GM23338 (cell line): ENCODE data around the gene GPNMB. TPM values are rescaled to one million over a fixed set of nuclear protein-coding genes. Genes with fewer than 3 reads are reported as not detected.

Experiments used
- ATAC-seq: fragments of 200-7000 bp; cut with Tn5 transposase; 3 replicates; pipeline ENCODE4 v1.9.1; 2020
- DNase-seq: peaks from one replicate; pipeline ENCODE4 v3.0.0-alpha.2; 2015; ENCODE audit warnings: low spot score
- H2AFZ ChIP-seq: fragments of 200-600 bp; sonication (generic); 2 replicates; pipeline ENCODE4 v1.8.0; 2016; ENCODE audit warnings: antibody characterized with exemption, mild to moderate bottlenecking, moderate library complexity
- H3F3A ChIP-seq: fragments of 200-600 bp; sonication (generic); replicated peaks from 2 replicates; pipeline ENCODE4 v1.8.0; 2017; ENCODE audit warnings: antibody characterized with exemption, mixed run types, low read depth
- H3K27ac ChIP-seq: fragments of 200-600 bp; sonication (generic); 2 replicates; pipeline ENCODE4 v1.6.1; 2016; ENCODE audit warnings: low read depth
- H3K27me3 ChIP-seq: fragments of 200-600 bp; sonication (generic); 2 replicates; pipeline ENCODE4 v1.8.0; 2016; ENCODE audit warnings: mild to moderate bottlenecking, mixed run types, moderate library complexity; ENCODE audit not compliant: insufficient read depth
- H3K36me3 ChIP-seq: fragments of 200-600 bp; sonication (generic); 2 replicates; pipeline ENCODE4 v1.8.0; 2016; ENCODE audit warnings: mild to moderate bottlenecking; ENCODE audit not compliant: insufficient read depth
- H3K4me1 ChIP-seq: fragments of 200-600 bp; sonication (generic); 2 replicates; pipeline ENCODE4 v1.8.0; 2016; ENCODE audit warnings: mild to moderate bottlenecking, moderate library complexity; ENCODE audit not compliant: insufficient read depth
- H3K4me2 ChIP-seq: fragments of 200-600 bp; sonication (generic); 2 replicates; pipeline ENCODE4 v1.7.1; 2017; ENCODE audit warnings: mixed run types
- H3K4me3 ChIP-seq: fragments of 200-600 bp; sonication (generic); 2 replicates; pipeline ENCODE4 v1.6.1; 2016; ENCODE audit warnings: mixed run types
- H3K79me2 ChIP-seq: fragments of 200-600 bp; sonication (generic); replicated peaks from 2 replicates; pipeline ENCODE4 v1.8.0; 2017; ENCODE audit warnings: mild to moderate bottlenecking; ENCODE audit not compliant: insufficient read depth
- H3K9me2 ChIP-seq: fragments of 200-600 bp; sonication (generic); 2 replicates; pipeline ENCODE4 v1.8.0; 2017; ENCODE audit not compliant: insufficient read depth
- H4K20me1 ChIP-seq: fragments of 200-600 bp; sonication (generic); replicated peaks from 2 replicates; pipeline ENCODE4 v1.8.0; 2017; ENCODE audit warnings: mild to moderate bottlenecking; ENCODE audit not compliant: insufficient read depth
- H3K27ac Mint-ChIP-seq: 2 replicates; pipeline ENCODE4 v1.8.0; 2020; ENCODE audit warnings: inconsistent platforms, mild to moderate bottlenecking, moderate library complexity, mixed read lengths
- H3K27me3 Mint-ChIP-seq: 3 replicates; pipeline ENCODE4 v1.8.0; 2022; ENCODE audit warnings: low read depth, mild to moderate bottlenecking, moderate library complexity, mixed read lengths, inconsistent platforms; ENCODE audit not compliant: insufficient read depth, poor library complexity
- H3K36me3 Mint-ChIP-seq: 3 replicates; pipeline ENCODE4 v1.8.0; 2021; ENCODE audit warnings: low read depth, mild to moderate bottlenecking, inconsistent platforms, moderate library complexity, mixed read lengths
- H3K4me1 Mint-ChIP-seq: 3 replicates; pipeline ENCODE4 v1.8.0; 2020; ENCODE audit warnings: mild to moderate bottlenecking, inconsistent platforms, mixed read lengths
- H3K4me3 Mint-ChIP-seq: 3 replicates; pipeline ENCODE4 v1.8.0; 2021; ENCODE audit warnings: moderate library complexity, mild to moderate bottlenecking, inconsistent platforms, mixed read lengths
- H3K9me3 Mint-ChIP-seq: 3 replicates; pipeline ENCODE4 v1.8.0; 2020; ENCODE audit warnings: moderate library complexity, mild to moderate bottlenecking, inconsistent platforms, mixed read lengths
- CREB1 ChIP-seq: fragments of 250-450 bp; sonication (Bioruptor Pico); IDR thresholded peaks from 2 replicates; pipeline ENCODE4 v1.5.0; 2020; ENCODE audit warnings: low read depth, mild to moderate bottlenecking, moderate library complexity
- EZH2 ChIP-seq: fragments of 200-600 bp; sonication (generic); IDR thresholded peaks from one replicate; pipeline ENCODE4 v1.8.0; 2017; ENCODE audit warnings: antibody characterized with exemption, mild to moderate bottlenecking, low read depth; ENCODE audit not compliant: unreplicated experiment
- EZH2phosphoT487 ChIP-seq: fragments of 200-600 bp; sonication (generic); IDR thresholded peaks from one replicate; pipeline ENCODE4 v1.8.1; 2018; ENCODE audit warnings: antibody characterized with exemption; ENCODE audit not compliant: unreplicated experiment
- JUNB ChIP-seq: IDR thresholded peaks from one replicate; pipeline ENCODE4 v1.6.1; 2016; ENCODE audit warnings: antibody characterized with exemption; ENCODE audit not compliant: unreplicated experiment
- NANOG ChIP-seq: IDR thresholded peaks from 2 replicates; pipeline ENCODE4 v1.6.1; 2016; ENCODE audit warnings: antibody characterized with exemption, borderline replicate concordance
- POLR2AphosphoS5 ChIP-seq: IDR thresholded peaks from 2 replicates; pipeline ENCODE4 v1.6.1; 2016; ENCODE audit warnings: antibody characterized with exemption, low read depth
- STAT1 ChIP-seq: IDR thresholded peaks from one replicate; pipeline ENCODE4 v1.6.1; 2016; ENCODE audit warnings: antibody characterized with exemption; ENCODE audit not compliant: unreplicated experiment
- ZNF114 ChIP-seq: fragments of 250-450 bp; sonication (Bioruptor Pico); IDR thresholded peaks from 2 replicates; pipeline ENCODE4 v1.5.0; 2020; ENCODE audit warnings: mild to moderate bottlenecking, moderate library complexity
- ZNF331 ChIP-seq: fragments of 250-450 bp; sonication (Bioruptor Pico); IDR thresholded peaks from 2 replicates; pipeline ENCODE4 v1.5.0; 2020; ENCODE audit warnings: low read depth, mild to moderate bottlenecking, moderate library complexity
- polyA plus RNA-seq: library from polyadenylated mRNA; unstranded; fragments of >200 nt; fragmentation: Nextera tagmentation; extraction: Ambion mirVana; gene quantifications from 2 replicates; pipeline ENCODE4 v1.2.1, GENCODE V29; 2016
- total RNA-seq: library from RNA; depleted of rRNA; stranded (reverse); fragments of >200 nt; shearing (Covaris generic); gene quantifications from 2 replicates; pipeline ENCODE4 v1.2.3, GENCODE V29; 2014
- TF ChIP-seq, protein P1 (sequence below): IDR thresholded peaks from 2 replicates; pipeline ENCODE4 v1.6.1; 2016; ENCODE audit warnings: antibody characterized with exemption
- TF ChIP-seq, protein P2 (sequence below): IDR thresholded peaks from one replicate; pipeline ENCODE4 v1.6.1; 2018; ENCODE audit warnings: antibody characterized with exemption; ENCODE audit not compliant: unreplicated experiment
- TF ChIP-seq, protein P3 (sequence below): fragments of 250-450 bp; sonication (Bioruptor Pico); IDR thresholded peaks from 2 replicates; pipeline ENCODE4 v1.5.0; 2020; ENCODE audit warnings: mild to moderate bottlenecking, moderate library complexity
- TF ChIP-seq, protein P4 (sequence below), 2 experiments: fragments of 200-600 bp in 1 of 2; sonication (generic) in 1 of 2; conservative IDR thresholded peaks; 2 replicates each; pipeline versions ENCODE4 v1.5.1 to v1.6.1; 2016 to 2017; ENCODE audit warnings: antibody characterized with exemption in 2 of 2, low read depth in 2 of 2, mild to moderate bottlenecking in 2 of 2, moderate library complexity in 1 of 2

Gene GPNMB
- total and polyA plus RNA-seq, 2 experiments from 2014 or later, result 0.76 to 1.2 TPM

DNA sequence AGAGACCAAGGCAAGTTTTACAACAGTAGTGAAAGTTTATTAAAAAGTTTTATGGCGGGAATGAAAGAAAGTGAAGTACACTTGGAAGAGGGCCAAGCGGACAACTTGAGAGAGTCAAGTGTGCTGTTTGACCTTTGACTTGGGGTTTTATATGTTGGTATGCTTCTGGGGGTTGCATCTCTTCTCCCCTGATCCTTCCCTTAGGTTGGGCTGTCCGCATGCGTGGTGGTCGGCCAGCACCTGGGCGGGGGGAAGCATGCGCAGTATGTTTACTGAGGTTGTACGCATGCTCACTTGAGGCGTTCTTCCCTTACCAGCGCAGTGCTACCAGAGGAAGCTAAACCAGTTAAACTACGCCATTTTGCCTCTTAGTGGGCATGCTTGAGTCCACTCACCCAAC is 32.8 kb upstream of the GPNMB start:
- H3K27ac ChIP-seq, result no peak overlapping the region
- DNase-seq (no peak), ATAC-seq (no peak)
- H2AFZ ChIP-seq, result peak overlapping the region; percentile 11; the same call in 1 of the 2 replicates
- peaks cover 8% of the 10 kb centered on the region; the same call in 1 of the 2 replicates for H3K4me1 ChIP-seq
- H3K27ac Mint-ChIP-seq, result no peak overlapping the region
- H3K4me3 Mint-ChIP-seq, result no peak overlapping the region
- 0 out of 2 replicates have a peak, but pooled peaks cover 4% of the 10 kb centered on the region for H3K9me2 ChIP-seq
- H3K4me1 Mint-ChIP-seq, result peaks cover 13% of the 10 kb centered on the region; the same call in 2 of the 3 replicates
- no peaks in the 10 kb centered on the region for H4K20me1 ChIP-seq
- H3K4me3 ChIP-seq, result no peak overlapping the region
- H3F3A ChIP-seq, result no peaks in the 10 kb centered on the region
- no peaks in the 10 kb centered on the region for H3K27me3 ChIP-seq
- H3K36me3 Mint-ChIP-seq, result no peaks in the 10 kb centered on the region
- no peak for TF ChIP-seq EZH2phosphoT487
- TF ChIP-seq ZNF114 (CRISPR knock-in tag), result no peak
- TF ChIP-seq, protein P1, sequence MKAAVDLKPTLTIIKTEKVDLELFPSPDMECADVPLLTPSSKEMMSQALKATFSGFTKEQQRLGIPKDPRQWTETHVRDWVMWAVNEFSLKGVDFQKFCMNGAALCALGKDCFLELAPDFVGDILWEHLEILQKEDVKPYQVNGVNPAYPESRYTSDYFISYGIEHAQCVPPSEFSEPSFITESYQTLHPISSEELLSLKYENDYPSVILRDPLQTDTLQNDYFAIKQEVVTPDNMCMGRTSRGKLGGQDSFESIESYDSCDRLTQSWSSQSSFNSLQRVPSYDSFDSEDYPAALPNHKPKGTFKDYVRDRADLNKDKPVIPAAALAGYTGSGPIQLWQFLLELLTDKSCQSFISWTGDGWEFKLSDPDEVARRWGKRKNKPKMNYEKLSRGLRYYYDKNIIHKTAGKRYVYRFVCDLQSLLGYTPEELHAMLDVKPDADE, result no peak
- no peak for TF ChIP-seq EZH2
- TF ChIP-seq JUNB, result no peak
- no peak for TF ChIP-seq ZNF331 (CRISPR knock-in tag)
- TF ChIP-seq STAT1, result no peak
- TF ChIP-seq POLR2AphosphoS5, result no peak
- TF ChIP-seq, protein P2, sequence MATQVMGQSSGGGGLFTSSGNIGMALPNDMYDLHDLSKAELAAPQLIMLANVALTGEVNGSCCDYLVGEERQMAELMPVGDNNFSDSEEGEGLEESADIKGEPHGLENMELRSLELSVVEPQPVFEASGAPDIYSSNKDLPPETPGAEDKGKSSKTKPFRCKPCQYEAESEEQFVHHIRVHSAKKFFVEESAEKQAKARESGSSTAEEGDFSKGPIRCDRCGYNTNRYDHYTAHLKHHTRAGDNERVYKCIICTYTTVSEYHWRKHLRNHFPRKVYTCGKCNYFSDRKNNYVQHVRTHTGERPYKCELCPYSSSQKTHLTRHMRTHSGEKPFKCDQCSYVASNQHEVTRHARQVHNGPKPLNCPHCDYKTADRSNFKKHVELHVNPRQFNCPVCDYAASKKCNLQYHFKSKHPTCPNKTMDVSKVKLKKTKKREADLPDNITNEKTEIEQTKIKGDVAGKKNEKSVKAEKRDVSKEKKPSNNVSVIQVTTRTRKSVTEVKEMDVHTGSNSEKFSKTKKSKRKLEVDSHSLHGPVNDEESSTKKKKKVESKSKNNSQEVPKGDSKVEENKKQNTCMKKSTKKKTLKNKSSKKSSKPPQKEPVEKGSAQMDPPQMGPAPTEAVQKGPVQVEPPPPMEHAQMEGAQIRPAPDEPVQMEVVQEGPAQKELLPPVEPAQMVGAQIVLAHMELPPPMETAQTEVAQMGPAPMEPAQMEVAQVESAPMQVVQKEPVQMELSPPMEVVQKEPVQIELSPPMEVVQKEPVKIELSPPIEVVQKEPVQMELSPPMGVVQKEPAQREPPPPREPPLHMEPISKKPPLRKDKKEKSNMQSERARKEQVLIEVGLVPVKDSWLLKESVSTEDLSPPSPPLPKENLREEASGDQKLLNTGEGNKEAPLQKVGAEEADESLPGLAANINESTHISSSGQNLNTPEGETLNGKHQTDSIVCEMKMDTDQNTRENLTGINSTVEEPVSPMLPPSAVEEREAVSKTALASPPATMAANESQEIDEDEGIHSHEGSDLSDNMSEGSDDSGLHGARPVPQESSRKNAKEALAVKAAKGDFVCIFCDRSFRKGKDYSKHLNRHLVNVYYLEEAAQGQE, result no peak
- no peak for TF ChIP-seq CREB1
- TF ChIP-seq, protein P3, sequence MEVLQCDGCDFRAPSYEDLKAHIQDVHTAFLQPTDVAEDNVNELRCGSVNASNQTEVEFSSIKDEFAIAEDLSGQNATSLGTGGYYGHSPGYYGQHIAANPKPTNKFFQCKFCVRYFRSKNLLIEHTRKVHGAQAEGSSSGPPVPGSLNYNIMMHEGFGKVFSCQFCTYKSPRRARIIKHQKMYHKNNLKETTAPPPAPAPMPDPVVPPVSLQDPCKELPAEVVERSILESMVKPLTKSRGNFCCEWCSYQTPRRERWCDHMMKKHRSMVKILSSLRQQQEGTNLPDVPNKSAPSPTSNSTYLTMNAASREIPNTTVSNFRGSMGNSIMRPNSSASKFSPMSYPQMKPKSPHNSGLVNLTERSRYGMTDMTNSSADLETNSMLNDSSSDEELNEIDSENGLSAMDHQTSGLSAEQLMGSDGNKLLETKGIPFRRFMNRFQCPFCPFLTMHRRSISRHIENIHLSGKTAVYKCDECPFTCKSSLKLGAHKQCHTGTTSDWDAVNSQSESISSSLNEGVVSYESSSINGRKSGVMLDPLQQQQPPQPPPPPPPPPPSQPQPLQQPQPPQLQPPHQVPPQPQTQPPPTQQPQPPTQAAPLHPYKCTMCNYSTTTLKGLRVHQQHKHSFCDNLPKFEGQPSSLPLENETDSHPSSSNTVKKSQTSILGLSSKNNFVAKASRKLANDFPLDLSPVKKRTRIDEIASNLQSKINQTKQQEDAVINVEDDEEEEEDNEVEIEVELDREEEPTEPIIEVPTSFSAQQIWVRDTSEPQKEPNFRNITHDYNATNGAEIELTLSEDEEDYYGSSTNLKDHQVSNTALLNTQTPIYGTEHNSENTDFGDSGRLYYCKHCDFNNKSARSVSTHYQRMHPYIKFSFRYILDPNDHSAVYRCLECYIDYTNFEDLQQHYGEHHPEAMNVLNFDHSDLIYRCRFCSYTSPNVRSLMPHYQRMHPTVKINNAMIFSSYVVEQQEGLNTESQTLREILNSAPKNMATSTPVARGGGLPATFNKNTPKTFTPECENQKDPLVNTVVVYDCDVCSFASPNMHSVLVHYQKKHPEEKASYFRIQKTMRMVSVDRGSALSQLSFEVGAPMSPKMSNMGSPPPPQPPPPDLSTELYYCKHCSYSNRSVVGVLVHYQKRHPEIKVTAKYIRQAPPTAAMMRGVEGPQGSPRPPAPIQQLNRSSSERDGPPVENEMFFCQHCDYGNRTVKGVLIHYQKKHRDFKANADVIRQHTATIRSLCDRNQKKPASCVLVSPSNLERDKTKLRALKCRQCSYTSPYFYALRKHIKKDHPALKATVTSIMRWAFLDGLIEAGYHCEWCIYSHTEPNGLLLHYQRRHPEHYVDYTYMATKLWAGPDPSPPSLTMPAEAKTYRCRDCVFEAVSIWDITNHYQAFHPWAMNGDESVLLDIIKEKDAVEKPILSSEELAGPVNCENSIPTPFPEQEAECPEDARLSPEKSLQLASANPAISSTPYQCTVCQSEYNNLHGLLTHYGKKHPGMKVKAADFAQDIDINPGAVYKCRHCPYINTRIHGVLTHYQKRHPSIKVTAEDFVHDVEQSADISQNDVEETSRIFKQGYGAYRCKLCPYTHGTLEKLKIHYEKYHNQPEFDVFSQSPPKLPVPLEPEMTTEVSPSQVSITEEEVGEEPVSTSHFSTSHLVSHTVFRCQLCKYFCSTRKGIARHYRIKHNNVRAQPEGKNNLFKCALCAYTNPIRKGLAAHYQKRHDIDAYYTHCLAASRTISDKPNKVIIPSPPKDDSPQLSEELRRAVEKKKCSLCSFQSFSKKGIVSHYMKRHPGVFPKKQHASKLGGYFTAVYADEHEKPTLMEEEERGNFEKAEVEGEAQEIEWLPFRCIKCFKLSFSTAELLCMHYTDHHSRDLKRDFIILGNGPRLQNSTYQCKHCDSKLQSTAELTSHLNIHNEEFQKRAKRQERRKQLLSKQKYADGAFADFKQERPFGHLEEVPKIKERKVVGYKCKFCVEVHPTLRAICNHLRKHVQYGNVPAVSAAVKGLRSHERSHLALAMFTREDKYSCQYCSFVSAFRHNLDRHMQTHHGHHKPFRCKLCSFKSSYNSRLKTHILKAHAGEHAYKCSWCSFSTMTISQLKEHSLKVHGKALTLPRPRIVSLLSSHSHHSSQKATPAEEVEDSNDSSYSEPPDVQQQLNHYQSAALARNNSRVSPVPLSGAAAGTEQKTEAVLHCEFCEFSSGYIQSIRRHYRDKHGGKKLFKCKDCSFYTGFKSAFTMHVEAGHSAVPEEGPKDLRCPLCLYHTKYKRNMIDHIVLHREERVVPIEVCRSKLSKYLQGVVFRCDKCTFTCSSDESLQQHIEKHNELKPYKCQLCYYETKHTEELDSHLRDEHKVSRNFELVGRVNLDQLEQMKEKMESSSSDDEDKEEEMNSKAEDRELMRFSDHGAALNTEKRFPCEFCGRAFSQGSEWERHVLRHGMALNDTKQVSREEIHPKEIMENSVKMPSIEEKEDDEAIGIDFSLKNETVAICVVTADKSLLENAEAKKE, result no peak
- TF ChIP-seq, protein P4, sequence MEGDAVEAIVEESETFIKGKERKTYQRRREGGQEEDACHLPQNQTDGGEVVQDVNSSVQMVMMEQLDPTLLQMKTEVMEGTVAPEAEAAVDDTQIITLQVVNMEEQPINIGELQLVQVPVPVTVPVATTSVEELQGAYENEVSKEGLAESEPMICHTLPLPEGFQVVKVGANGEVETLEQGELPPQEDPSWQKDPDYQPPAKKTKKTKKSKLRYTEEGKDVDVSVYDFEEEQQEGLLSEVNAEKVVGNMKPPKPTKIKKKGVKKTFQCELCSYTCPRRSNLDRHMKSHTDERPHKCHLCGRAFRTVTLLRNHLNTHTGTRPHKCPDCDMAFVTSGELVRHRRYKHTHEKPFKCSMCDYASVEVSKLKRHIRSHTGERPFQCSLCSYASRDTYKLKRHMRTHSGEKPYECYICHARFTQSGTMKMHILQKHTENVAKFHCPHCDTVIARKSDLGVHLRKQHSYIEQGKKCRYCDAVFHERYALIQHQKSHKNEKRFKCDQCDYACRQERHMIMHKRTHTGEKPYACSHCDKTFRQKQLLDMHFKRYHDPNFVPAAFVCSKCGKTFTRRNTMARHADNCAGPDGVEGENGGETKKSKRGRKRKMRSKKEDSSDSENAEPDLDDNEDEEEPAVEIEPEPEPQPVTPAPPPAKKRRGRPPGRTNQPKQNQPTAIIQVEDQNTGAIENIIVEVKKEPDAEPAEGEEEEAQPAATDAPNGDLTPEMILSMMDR (conservative IDR thresholded peaks at IDR 0.05; ENCODE audit: low read depth in 2 of 2), result no peak
- no peak for TF ChIP-seq NANOG
- no peaks in the 10 kb centered on the region for H3K9me3 Mint-ChIP-seq
- H3K36me3 ChIP-seq, result no peaks in the 10 kb centered on the region
- no peak overlapping the region for H3K4me2 ChIP-seq
- no peaks in the 10 kb centered on the region for H3K79me2 ChIP-seq
- H3K27me3 Mint-ChIP-seq, result peaks cover 5% of the 10 kb centered on the region
